ACC112 (cell line): Measurements from ENCODE around the gene ASNSD1.

Experiments
- H2AFZ ChIP-seq: fragments of 200-600 bp; sonication (generic); one replicate; pipeline ENCODE4 v1.6.0; 2017; ENCODE audit warnings: antibody characterized with exemption, low read length; ENCODE audit not compliant: unreplicated experiment
- H3K27ac ChIP-seq: fragments of 200-600 bp; sonication (generic); 2 replicates; pipeline ENCODE4 v1.5.1; 2014; ENCODE audit warnings: low read depth, mild to moderate bottlenecking, antibody characterized with exemption, low read length, moderate library complexity
- H3K27me3 ChIP-seq: fragments of 200-600 bp; sonication (generic); 2 replicates; pipeline ENCODE4 v1.6.1; 2014; ENCODE audit warnings: mild to moderate bottlenecking, antibody characterized with exemption, low read length, moderate library complexity, mixed read lengths; ENCODE audit not compliant: insufficient read depth
- H3K36me3 ChIP-seq: fragments of 200-600 bp; sonication (generic); 2 replicates; pipeline ENCODE4 v1.6.1; 2016; ENCODE audit warnings: mild to moderate bottlenecking, antibody characterized with exemption, low read length, moderate library complexity, mixed read lengths; ENCODE audit not compliant: insufficient read depth
- H3K4me1 ChIP-seq: fragments of 200-600 bp; sonication (generic); one replicate; pipeline ENCODE4 v1.6.1; 2016; ENCODE audit warnings: low read length, mixed read lengths; ENCODE audit not compliant: insufficient read depth, unreplicated experiment, control insufficient read depth
- H3K4me3 ChIP-seq: fragments of 200-600 bp; sonication (generic); 2 replicates; pipeline ENCODE4 v1.5.1; 2014; ENCODE audit warnings: mild to moderate bottlenecking, low read depth, low read length
- H3K79me2 ChIP-seq: fragments of 200-600 bp; sonication (generic); one replicate; pipeline ENCODE4 v1.6.0; 2016; ENCODE audit warnings: low read length; ENCODE audit not compliant: control insufficient read depth, unreplicated experiment, insufficient read depth

ASNSD1 gene

DNA sequence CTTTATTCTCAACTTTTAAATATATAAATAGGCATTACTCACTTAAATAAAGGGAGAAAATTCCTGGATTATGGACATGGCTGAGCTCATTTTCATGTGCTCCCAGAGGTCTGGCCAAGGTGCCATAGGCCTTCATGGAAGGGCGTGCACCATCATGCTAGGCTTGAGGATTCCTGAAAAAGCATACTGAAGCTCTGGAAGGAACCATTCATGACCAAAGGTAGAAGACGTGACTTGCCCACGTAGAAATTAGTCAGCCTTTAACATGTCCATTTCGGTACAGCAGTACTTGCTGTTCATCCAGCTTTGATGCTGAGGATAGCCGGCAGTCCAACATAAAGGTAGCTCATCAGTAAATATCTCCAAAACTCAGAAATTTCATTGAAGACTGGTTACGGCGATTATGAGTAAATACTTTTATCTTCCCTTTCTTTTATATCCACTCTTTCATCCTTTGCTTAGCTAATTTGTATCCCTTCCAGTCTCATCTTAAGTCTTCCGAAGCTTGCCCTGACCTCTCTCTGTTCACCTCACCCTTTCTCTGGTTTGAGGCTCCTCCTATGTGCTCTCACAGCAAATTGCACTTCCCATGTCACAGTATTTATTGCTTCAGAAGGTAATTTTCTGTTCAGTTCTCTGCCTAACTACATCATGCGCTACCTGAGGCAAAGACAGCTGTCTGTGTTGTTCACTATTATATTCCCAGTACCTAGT, 32.3 kb upstream of the ASNSD1 start:
- H3K79me2 ChIP-seq = no peaks in the 10 kb centered on the region
- no peak overlapping the region for H3K4me3 ChIP-seq
- H3K27me3 ChIP-seq = no peaks in the 10 kb centered on the region
- no peaks in the 10 kb centered on the region for H3K36me3 ChIP-seq
- peak overlapping the region; percentile 82 for H2AFZ ChIP-seq
- H3K27ac ChIP-seq = no peak overlapping the region
- H3K4me1 ChIP-seq = no peaks in the 10 kb centered on the region

DNA sequence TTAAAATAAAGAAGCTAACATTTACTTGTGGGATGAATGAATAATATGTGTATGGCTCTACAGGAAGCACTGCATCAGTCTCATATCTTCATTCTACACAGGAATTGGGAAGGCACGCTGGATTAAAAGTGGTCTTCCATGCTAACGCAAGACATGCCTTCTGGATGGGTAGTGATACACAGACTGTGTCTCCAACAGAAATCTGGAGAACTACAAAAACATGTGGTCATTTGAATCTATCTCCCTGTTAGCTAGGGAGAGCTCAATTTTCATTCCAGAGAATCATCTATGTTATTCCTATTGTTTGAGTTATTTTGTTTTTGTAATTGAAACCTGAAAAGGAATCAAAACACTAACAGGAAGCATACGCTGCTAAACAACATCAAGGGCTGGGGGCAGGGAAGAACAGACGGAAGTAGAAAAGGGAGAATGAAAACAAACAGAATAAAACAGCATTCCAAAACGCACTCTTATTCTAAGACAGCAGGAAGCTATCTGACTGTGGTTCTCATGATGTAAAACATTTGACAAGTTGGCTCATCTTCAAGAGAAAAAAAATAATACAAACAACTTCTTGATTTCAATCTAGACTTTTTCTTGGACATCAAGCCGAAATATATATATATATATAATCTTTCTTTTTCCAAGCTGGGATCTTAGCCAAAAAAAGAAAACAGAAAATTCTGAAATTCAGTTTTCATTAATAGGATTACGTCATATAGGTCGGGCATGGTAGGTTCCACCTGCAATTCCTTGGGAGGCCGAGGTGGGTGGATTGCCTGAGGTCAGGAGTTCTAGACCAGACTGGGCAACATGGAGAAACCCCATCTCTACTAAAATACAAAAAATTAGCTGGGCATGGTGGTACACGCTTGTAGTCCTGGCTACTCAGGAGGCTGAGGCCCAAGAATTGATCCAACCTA, 31.5 kb upstream of the ASNSD1 start:
- H3K36me3 ChIP-seq = no peaks in the 10 kb centered on the region
- H3K27me3 ChIP-seq = no peaks in the 10 kb centered on the region
- H3K27ac ChIP-seq = no peak overlapping the region
- no peak overlapping the region for H3K4me3 ChIP-seq
- no peaks in the 10 kb centered on the region for H3K79me2 ChIP-seq
- peak overlapping the region; percentile 82 for H2AFZ ChIP-seq
- H3K4me1 ChIP-seq = no peaks in the 10 kb centered on the region

DNA sequence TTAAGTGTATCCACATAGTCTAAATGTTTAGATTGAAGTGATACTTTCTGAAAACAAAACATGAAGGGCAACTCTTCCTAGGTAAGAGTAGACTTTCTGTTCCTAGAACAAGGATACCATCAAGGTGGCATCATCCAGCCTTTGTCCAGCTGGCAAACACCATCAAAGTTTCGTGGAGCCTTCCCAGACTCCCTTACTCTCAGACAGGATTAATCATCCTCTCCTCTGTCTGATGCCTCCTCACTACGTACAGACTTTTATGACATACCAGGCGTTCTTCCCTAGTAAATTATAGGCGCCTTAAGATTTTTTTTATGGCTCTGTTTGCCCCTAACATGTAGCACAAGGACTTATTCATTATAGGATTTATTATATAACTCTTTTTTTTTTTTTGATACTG, 29.4 kb upstream of the ASNSD1 start:
- Histone ChIP-seq H3K79me2 (no peaks in the 10 kb centered on the region), H2AFZ (no peak overlapping the region), H3K4me3 (no peak overlapping the region), H3K4me1 (no peaks in the 10 kb centered on the region), H3K27ac (no peak overlapping the region), H3K36me3 (no peaks in the 10 kb centered on the region), H3K27me3 (no peaks in the 10 kb centered on the region)

DNA sequence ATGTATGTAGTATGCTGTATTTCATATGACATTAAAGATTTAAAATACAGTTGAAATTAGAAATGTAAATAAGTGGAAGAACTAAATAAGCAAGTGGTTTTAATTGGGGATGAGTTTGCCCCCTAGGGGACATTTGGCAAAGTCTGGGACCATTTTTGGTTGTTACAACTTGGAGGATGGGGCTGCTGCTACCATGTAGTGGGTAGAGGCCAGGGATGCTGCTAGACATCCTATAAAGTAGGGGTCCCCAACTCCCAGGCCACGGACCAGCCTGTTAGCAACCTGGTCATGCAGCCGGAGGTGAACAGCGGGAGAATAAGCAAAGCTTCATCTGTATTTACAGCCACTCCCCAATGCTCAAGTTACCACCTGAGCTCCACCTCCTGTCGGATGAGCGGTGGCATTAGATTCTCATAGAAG, 27.9 kb upstream of the ASNSD1 start:
- no peak overlapping the region for H2AFZ ChIP-seq
- no peaks in the 10 kb centered on the region for H3K27me3 ChIP-seq
- no peak overlapping the region for H3K4me3 ChIP-seq
- H3K27ac ChIP-seq = no peak overlapping the region
- no peaks in the 10 kb centered on the region for H3K4me1 ChIP-seq
- H3K36me3 ChIP-seq = no peaks in the 10 kb centered on the region
- H3K79me2 ChIP-seq = no peaks in the 10 kb centered on the region

DNA sequence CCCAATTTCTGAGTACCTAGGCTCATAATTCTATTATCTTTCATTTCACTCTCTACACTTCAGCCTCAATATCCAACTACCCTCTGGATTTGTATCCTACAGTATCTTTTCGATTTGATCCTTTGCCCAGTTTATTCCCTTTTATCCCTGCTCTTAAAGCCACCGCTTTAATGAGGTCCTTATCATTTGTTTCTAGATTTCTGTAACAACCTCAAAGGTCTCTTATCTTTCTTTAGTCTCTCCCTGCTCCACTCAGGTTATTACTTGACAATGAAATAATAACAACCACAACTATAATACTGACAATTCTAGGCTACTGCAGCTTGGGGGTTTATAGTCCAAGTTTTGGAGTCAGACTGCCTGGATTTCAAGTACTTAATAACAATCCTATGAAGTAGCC, 25.9 kb upstream of the ASNSD1 start:
- Histone ChIP-seq H3K4me1 (no peaks in the 10 kb centered on the region), H2AFZ (no peak overlapping the region), H3K27ac (no peak overlapping the region), H3K79me2 (no peaks in the 10 kb centered on the region), H3K36me3 (no peaks in the 10 kb centered on the region), H3K27me3 (no peaks in the 10 kb centered on the region), H3K4me3 (no peak overlapping the region)

DNA sequence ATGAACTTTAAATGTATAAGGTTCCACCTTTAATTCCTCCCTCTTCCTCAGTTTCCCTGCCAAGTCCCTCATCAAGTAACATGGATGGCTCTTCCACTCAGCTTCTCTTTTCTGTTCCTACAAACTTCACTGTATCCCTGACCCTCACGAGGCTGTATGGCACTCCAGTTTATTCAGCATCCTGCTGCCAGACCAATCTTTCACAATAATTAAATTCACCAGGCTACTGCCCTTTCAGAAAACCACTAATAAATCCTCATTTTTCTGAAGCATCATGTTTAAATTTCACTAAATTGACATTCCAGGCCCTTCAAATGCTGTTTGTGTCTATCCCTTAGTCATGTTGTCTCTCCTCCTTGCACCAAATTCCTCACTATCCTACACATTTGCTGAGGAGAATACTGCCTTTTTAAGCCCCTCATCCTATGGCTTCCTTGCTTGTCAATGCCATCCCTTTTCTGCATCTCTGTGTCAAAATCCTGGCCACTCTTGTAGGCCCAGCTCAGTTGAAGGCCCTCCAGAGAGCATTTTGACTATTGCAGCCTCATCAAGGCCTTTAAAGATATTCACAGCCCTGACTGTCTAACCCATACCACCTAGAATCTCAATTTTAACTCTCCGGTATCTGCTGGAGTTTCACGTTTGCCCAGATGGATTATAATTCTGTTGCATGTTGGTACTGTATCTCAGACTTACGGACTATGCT, 22.8 kb upstream of the ASNSD1 start:
- Histone ChIP-seq H3K27me3 (no peaks in the 10 kb centered on the region), H3K79me2 (no peaks in the 10 kb centered on the region), H2AFZ (no peak overlapping the region), H3K4me1 (no peaks in the 10 kb centered on the region), H3K27ac (no peak overlapping the region), H3K36me3 (no peaks in the 10 kb centered on the region), H3K4me3 (no peak overlapping the region)

DNA sequence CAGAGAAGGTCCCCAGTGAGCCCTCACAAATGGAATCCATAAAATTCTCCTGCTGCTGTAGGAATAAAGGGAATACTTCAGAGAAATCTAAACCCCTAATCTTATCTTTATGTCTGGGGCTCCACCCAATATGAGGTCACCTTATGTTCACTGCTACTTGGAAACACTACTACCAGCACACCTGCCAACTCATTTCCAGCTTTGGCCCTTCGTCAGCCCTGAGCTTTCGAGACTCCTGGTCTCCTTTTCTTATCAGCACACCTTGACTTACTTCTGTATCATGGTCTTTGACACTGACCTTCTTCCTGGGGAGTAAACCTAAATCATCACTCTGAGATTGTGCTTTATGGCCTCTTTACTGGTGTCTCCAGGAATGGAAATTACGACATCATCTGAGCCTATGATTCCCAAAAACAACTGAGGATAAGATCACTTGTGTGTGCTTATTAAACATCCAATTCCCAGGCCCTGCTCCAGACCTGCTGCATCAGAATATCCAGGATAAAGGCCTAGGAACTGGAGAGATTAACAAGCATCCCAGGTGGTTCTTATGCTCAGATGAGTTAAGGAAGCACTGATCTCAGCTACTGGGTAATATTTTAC, 22.2 kb upstream of the ASNSD1 start:
- Histone ChIP-seq H3K27me3 (no peaks in the 10 kb centered on the region), H3K27ac (no peak overlapping the region), H3K4me3 (no peak overlapping the region), H2AFZ (no peak overlapping the region), H3K4me1 (no peaks in the 10 kb centered on the region), H3K36me3 (no peaks in the 10 kb centered on the region), H3K79me2 (no peaks in the 10 kb centered on the region)

DNA sequence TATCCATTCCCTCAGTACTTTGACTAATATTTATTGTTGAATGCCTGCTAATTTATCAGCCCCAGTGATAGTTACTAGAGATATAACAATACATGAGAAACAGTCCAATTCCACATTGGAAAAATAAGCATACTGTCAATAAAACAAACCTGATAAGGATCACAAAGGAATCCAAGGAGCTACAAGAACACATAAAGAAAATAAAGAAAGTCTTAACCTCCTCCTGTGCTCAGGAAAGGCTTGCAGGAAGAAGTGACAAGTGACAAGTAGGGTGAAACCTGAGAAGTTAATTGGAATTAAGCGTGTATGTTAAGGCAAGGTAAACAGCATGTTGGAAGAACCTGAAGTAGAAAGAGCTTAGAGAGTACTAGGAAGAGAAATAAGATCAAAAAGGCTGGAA, 20.3 kb upstream of the ASNSD1 start:
- Histone ChIP-seq H2AFZ (no peak overlapping the region), H3K27ac (no peak overlapping the region), H3K4me3 (no peak overlapping the region), H3K27me3 (no peaks in the 10 kb centered on the region), H3K4me1 (no peaks in the 10 kb centered on the region), H3K36me3 (no peaks in the 10 kb centered on the region), H3K79me2 (no peaks in the 10 kb centered on the region)

DNA sequence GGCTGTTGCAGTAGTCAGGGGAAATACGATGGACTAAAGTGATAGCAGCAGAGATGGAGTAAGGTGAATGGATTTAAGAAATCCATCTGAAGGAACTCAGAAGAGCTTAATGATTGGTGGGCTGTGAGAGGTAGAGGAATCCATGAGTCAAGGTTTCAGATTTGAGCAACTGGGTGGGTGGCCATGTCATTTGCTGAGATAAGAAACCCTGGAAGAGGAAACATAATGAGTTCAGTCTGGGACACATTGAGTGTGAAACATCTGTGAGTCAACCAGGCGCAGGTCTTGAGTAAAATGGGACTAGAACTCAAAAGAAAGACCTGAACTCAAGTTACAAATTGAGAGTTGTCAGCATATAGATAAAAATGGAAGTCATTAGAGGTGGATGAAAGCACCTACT, 19.7 kb upstream of the ASNSD1 start:
- Histone ChIP-seq H3K36me3 (no peaks in the 10 kb centered on the region), H3K27me3 (no peaks in the 10 kb centered on the region), H3K4me3 (no peak overlapping the region), H3K79me2 (no peaks in the 10 kb centered on the region), H2AFZ (no peak overlapping the region), H3K27ac (no peak overlapping the region), H3K4me1 (no peaks in the 10 kb centered on the region)

DNA sequence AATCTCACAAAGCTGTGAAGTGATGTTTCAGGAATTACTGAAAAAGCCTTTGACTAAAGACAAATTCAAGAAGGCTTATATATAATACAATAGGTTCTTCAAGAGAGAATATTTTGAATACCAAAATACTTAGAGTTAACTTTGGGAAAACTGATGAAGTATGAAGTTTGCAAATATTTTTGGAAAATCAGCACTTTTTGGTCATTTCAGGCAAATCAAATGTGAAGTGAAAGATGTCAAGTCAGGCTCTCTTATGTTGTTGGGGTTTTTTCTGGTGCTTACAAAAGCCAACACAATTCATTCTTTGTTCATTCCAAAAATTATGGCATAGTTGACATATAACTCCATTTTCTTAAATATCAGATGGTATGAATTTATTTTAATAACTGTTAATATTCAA, 14.7 kb upstream of the ASNSD1 start:
- no peaks in the 10 kb centered on the region for H3K79me2 ChIP-seq
- H3K4me1 ChIP-seq = peaks cover 5% of the 10 kb centered on the region
- H3K4me3 ChIP-seq = no peak overlapping the region
- H2AFZ ChIP-seq = no peak overlapping the region
- H3K27ac ChIP-seq = no peak overlapping the region
- no peaks in the 10 kb centered on the region for H3K36me3 ChIP-seq
- no peaks in the 10 kb centered on the region for H3K27me3 ChIP-seq
